CD4-positive, alpha-beta T cell treated with Interleukin-2 at 100 ng/mL for 4 hours (primary cell): Measurements from ENCODE around the gene LPO.

Source experiments
- DNase-seq: peaks from one replicate; pipeline ENCODE4 v3.0.0-alpha.2; 2020; ENCODE audit warnings: low spot score

LPO gene

GRCh38 chr17:58303971-58304749 is 65.8 kb downstream of the LPO start:
- peak; percentile 63 for DNase-seq

GRCh38 chr17:58304750-58305486 is 66.5 kb downstream of the LPO start:
- no peak for DNase-seq

GRCh38 chr17:58305626-58306025 is 67.2 kb downstream of the LPO start:
- no peak for DNase-seq

- DNase-seq: no peak
These were observed 68.0 kb downstream of the LPO start for GRCh38 chr17:58306131-58306951.

- no peak for DNase-seq
These were observed 69.2 kb downstream of the LPO start for GRCh38 chr17:58307468-58308172.

- DNase-seq: no peak
These were observed 70.0 kb downstream of the LPO start for GRCh38 chr17:58308173-58308984.

GRCh38 chr17:58308985-58309917 is 70.9 kb downstream of the LPO start:
- no peak for DNase-seq

- DNase-seq: no peak
These were observed 71.5 kb downstream of the LPO start for GRCh38 chr17:58309918-58310259.

- DNase-seq: no peak
These were observed 72.4 kb downstream of the LPO start for GRCh38 chr17:58310511-58311428.

- no peak for DNase-seq
These were observed 73.1 kb downstream of the LPO start for GRCh38 chr17:58311429-58311894.

- DNase-seq: no peak
These were observed 73.7 kb downstream of the LPO start for GRCh38 chr17:58312021-58312630.

- no peak for DNase-seq
These were observed 74.4 kb downstream of the LPO start for GRCh38 chr17:58312829-58313228.

GRCh38 chr17:58313815-58314705 is 75.7 kb downstream of the LPO start:
- no peak for DNase-seq

- no peak for DNase-seq
These were observed 76.3 kb downstream of the LPO start for GRCh38 chr17:58314706-58315015.

GRCh38 chr17:58315281-58315711 is 76.9 kb downstream of the LPO start:
- no peak for DNase-seq

GRCh38 chr17:58315750-58316149 is 77.4 kb downstream of the LPO start:
- DNase-seq: no peak

- no peak for DNase-seq
These were observed 78.0 kb downstream of the LPO start for GRCh38 chr17:58316260-58316960.
